Left colon (tissue), 2 donors: Measurements from ENCODE around the gene LVRN. TPM values are rescaled to one million over a fixed set of nuclear protein-coding genes. Genes with fewer than 3 reads are reported as not detected.

Source experiments
- ATAC-seq: fragments of 200-7000 bp; cut with Tn5 transposase; one replicate; pipeline ENCODE4 v1.9.1; 2020; ENCODE audit warnings: mild to moderate bottlenecking, moderate library complexity
- DNase-seq, 2 donors: peaks; one replicate each; pipeline ENCODE4 v3.0.0-alpha.2; 2020
- intact Hi-C, 2 donors: fragments of 100-400 bp; cut with DNase I in 1 of 2; cut with micrococcal nuclease in 1 of 2; formaldehyde crosslinking; loops; one replicate each; pipeline versions ENCODE4 v1.11.2 to v1.14.0; 2022; cut with DNase I, micrococcal nuclease
- total RNA-seq, 2 donors: library from RNA; stranded (reverse); fragmentation: NEBNext Ultra II Directional; extraction: Animal tissue kit (Norgen Biotek cat#: 25700); gene quantifications; one replicate each; pipeline ENCODE4 v1.2.1, GENCODE V29; 2021
- donor health status: DM: no; HTN: no; CAD: no.
- donor health status: DM: yes; HTN: yes; CAD: no.

The LVRN gene
- total RNA-seq, 2 donors from 2014 or later: 0.52 to 2.8 TPM

DNA sequence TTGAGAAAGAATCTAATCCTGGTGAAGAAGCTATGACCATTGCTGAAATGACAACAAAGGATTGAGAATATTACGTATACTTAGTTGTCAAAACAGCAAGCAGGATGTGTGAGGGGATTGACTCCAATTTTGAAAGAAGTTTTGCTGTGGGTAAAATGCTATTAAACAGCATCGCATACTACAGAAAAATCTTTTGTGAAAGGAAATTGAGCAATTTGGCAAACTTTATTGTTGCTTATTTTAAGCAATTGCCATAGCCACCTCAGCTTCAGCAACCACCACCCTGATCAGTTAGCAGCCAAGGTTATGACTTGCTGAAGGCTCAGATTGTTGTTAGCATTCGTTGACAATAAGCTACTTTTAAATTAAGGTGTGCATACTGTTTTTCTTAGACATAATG lies 47.5 kb downstream of the LVRN start:
- intact Hi-C loops: no loop called here
- DNase-seq (no peak), ATAC-seq (no peak)

DNA sequence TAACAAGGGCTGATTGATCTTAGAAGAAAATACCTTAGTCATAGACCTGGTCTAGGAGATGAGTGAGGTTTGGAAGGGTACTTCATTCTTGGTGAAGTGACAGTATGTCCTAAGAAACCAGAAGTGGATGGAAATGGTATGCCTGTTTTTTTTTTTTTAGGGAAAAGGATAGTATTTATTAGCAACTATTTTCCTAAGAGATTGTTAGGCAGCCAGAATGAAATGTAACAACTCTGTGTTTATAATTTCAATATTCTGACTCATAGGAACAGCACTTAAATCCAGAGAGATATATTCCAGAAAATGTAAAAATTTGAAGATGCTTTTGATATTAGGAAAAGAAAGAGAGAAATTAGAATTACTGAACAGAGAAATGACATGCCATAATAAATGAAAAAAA lies 48.8 kb downstream of the LVRN start:
- intact Hi-C loops: no loop called here
- no peak for ATAC-seq
- no peak for DNase-seq

DNA sequence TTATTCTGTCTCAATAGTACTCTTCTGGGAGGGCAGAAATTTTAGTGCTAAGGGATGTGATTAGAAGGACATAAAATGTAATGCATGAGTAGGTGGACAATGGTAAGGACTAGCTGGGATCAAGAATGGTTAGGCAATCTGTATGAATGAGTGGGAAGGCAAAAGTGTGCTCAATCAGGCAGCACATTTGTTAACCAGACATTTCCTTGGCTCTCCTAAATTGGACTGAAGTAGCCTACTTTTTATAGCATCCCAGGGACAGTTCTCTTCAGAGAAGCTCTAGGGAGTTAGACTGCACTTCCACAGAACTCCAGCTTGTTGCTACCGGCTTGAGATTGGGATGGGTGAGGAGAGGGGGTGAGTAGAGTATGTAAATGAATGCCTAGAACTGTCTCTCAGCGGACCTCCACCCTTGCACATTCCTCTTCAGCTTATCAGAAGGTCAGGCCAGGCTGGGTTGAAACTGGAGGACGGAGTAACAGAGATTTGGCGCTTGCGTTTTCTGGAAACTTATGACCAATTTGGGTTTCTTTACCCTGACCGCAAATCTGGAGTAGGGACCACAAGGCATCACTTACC lies 51.0 kb downstream of the LVRN start:
- no peak for ATAC-seq
- no peak for DNase-seq
- intact Hi-C loops: no loop called here

DNA sequence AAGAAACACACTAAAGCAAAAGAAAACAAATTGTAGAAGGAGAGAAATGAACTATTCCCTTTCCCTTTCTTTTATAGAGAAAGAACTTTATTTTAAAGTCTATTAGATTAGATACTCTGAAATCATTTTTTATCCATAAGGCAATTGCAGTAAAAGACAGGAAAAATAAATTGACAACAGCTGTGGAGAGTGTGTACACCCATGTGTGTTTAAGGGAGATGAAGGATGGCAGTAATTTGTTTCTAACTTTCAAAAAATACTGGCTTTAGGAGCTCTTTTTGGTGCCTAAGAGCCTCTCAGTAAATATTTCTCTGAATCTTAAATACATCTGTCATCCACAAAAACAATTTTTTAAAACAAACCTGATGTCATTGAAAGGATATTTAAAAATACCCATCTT lies 51.7 kb downstream of the LVRN start:
- ATAC-seq: no peak
- intact Hi-C loops: no loop called here
- no peak for DNase-seq

DNA sequence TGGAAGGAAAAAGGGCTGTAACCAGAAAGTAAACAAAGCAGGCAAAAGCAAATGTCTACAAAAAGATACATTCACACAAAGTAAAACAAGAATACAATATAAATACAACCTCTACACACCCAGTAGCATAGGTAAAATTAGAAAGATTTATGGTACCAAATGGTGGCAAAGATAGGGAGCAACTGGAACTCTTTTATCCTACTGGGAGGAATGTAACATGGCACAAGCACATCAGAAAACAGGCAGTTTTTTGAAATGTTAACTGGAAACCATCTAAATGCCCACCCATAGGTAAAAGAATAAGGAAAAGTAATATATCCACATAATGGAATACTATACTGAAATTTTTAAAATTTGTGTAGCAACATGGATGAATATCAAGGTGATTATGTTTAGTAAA lies 61.3 kb downstream of the LVRN start:
- no peak for ATAC-seq
- intact Hi-C loops: no loop called here
- no peak for DNase-seq

DNA sequence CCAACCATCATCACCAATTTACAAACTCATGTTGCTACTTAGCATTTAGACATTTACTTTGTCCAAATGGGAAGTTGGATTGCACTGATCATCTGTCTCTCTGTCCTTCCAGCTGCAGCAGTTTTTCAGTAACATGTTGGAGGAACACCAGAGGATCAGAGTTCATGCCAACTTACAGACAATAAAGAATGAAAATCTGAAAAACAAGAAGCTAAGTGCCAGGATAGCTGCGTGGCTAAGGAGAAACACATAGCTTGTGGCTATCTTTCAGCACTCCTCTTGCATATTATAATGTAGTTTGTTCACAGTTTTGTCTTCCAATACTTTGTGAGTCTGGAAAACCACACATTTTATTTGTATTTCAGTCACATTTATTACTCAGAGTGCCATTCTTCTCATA lies 63.6 kb downstream of the LVRN start:
- ATAC-seq: no peak
- no peak for DNase-seq
- intact Hi-C loops: no loop called here

DNA sequence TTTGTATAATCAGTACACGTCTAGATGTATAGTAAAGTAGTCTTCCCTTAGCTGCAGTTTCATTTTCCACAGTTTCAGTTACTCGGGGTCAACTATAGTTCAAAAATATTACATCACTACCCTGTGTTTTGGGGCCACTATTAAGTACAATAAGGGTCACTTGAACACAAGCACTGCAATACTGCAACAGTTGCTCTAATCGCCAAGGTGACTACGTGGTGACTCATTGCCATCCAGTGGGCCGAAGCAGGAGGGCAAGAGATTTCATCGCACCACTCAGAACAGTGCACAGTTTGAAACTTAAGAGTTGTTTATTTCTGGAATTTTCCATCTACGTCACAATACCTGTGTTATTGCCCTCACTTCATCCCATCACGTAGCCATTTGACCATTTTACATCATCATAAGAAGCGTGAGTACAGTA lies 69.8 kb downstream of the LVRN start, which contains the start of gene ARL14EPL:
TSS of gene ARL14EPL (plus strand) at position 379 of the 424 bp plus-strand sequence. CDS start 18,994 bp downstream, outside the sequence.
- ATAC-seq (no peak), DNase-seq (no peak)
- intact Hi-C loops: no loop called here

DNA sequence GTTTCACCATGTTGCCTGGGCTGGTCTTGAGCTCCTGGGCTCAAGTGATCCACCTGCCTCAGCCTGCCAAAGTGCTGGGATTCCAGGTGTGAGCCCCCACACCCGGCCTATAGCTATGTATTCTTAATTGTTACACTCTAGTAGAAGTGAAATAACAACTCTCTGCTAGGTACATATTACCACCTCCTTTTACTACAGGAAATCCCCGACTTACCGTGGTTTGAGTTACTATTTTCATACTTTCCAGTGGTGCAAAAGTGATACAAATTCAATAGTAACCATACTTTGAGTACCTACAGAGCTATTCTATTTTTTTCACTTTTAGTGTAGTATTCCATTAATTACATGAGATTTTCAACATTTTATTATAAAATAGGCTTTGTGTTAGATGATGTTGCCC lies 70.7 kb downstream of the LVRN start:
- DNase-seq: no peak
- intact Hi-C loops: no loop called here
- ATAC-seq: no peak

DNA sequence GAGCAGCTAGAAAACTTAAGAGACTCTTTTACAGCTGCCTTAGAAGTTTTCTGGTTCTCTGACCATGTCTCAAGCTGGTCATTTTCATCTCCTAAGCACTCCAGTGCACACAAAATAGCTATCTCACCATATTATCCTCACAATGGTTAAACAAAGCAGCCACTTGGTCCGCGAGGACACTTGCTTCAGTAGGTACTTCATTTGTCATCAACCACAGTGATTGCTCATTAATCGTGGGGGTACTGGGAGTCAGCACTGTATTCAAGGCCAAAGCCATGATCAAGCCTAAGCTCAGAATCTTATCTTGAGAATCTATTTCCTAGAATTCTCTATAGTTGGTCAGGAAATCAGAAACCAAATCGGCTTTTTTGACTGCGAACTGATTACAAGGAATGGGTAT lies 72.8 kb downstream of the LVRN start:
- ATAC-seq (no peak), DNase-seq (no peak)
- intact Hi-C loops: no loop called here

DNA sequence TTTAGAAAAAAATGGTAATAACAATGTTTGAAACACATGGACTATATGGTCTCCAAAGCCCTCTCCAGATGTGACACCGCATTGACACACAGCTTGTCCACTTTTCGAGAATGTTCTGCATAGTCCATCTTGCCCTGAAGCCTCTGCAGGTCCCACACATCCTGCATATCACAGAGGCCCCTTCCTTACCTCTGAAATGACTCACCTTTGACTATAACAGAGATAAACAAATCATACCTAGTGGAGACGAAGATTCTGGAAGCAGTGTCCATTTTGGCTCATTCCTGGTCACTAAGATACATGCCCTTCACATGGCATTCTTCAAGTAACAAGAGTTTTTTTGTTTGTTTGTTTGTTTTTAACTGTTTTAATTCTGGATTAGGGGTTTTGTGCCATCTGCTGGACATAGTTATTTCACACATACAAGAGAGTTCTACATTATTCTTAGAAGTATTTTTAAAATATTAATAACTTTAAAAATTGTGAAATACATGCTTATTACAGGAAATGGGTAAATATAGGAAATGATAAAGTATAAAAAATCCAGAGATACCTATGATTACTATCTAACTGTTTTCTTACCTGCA lies 75.1 kb downstream of the LVRN start:
- no peak for ATAC-seq
- intact Hi-C loops: no loop called here
- no peak for DNase-seq

DNA sequence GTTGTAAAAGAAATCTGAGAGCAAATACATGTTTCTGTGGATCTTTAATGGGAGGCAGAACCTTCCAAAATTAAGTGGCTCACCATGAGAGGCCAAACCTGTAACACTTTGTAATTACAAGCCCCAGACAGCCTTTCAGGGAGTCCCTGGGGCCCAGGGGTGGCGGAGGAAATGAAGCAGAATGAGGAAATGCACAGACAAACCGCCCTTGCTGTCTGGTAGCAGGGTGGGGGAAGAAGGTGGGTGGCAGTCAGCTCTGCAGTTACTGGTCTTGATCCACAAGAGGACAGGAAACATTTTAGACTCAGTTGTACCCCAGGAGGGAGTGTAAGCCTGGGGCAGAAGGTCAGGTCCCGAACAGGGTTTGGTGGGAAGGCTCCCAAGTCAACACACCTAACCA lies 76.5 kb downstream of the LVRN start:
- DNase-seq: peak in 1 of 2 donors; percentile 11
- ATAC-seq: no peak
- intact Hi-C loops: no loop called here

DNA sequence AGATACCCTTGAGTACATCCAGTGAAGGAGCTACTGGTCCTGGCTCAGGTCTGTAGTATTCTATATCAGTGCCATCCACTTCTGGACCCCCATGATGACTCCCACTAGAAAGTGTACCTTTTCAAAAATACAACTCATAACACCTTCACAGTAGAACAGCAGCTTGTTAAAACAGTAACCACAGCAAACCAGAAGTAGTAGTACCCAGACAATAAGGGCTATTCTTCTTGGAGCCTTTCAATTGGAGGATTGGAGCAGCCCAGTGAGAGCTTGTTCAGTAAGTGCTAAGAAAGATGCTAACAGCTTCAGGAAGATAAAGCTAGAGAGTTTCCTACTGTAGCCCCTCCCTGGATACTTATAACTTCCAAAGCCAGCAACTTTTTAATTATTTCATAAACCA lies 80.1 kb downstream of the LVRN start:
- ATAC-seq (no peak), DNase-seq (no peak)
- intact Hi-C loops: no loop called here

DNA sequence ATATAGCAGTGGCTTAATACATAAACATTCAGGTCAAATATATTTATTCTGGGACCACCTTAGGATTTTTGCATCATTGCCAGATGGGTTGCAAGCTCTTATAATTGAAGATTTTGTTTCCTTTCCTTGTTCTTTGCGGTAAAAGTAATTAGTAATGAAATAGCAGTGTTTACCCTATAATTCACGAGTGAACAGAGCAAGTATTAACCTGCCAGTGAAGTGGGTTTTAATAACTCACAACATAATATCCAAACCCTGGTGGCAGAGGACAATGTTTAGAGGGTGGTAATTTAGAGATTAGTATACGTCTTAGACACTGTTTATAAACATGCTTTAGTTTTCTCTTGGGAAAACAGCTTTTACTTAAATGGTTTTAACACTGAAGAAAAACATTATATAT lies 81.8 kb downstream of the LVRN start:
- intact Hi-C loops: no loop called here
- no peak for DNase-seq
- no peak for ATAC-seq

DNA sequence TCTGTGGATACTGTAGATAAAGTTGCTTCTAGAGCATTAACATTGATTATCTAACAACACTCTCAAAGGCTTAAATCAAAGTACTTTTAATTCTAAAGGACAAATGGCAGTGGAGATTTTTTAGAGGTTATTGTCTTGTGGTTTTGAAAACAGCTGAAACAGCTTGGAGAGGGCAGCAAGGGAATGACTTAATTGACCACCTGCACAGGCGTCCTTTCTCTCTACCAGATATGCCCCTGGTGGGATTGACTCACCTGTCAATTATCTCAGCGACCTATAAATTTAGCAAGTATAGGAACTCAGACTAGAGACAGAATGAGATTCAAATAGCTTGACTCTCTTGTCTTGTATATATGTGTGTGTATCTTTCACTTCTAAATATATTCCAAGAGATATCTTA lies 83.5 kb downstream of the LVRN start:
- intact Hi-C loops: no loop called here
- ATAC-seq (no peak), DNase-seq (no peak)

DNA sequence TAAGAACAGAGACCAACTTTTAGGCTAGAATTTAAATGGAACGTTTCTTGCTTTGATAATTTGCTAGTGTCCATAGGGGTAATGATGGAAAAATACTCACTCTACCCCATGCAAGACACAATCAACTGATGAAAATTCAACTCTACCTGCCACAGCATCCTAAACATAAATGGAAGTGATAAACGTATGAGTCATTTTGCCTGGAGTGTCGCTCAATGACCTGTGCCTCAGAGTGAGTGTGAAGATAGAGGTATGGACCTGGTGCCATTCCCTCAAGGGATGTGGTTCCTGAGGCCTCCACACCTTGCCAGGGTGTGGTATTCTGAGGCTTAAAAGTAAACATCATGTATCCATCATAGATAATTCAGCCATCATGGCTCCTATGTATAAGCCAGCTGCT lies 84.0 kb downstream of the LVRN start:
- DNase-seq (no peak), ATAC-seq (no peak)
- intact Hi-C loops: no loop called here

DNA sequence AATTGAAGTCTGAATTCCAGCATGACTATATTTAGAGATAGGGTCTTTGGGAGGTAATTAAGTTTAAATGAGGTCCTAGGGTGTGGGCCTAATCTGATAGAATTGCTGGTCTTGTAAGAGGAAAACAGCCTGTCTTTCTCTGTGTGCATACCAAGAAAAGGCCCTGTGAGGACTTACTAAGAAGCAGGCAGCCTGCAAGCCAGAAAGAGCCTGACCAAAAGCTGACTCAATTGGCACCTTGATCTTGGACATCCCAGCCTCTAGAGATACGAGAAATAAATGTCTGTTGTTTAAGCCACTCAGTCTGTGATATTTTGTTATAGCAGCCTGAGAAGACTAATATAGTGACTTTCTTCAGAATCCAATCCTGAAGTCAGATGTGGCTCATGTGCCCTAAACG lies 84.5 kb downstream of the LVRN start:
- intact Hi-C loops: no loop called here
- ATAC-seq (no peak), DNase-seq (no peak)

DNA sequence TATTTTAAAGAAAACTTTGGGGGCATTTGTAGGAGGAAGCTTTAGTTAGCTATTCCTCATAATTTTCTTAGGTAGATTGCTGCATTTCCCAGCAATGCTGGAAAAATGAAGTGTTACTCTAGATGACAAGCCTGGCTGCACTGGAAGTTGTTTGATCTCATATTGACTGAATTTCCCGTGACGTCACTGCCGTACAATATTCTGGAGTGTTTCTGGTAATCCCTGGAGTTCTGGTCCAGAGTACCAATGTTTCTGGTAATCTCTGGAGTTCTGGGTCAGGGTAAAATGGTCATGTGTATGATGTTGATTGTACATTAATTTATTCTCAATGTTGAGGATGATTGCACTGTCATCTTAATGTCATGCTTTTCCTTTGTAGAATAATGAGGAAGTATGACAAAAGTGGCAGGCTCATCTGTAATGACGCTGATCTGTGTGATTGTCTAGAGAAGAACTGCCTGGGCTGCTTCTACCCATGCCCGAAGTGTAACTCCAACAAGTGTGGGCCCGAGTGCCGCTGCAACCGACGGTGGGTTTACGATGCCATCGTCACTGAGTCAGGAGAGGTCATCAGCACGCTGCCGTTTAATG lies 96.2 kb downstream of the LVRN start:
- DNase-seq (no peak), ATAC-seq (no peak)
- intact Hi-C loops: no loop called here

DNA sequence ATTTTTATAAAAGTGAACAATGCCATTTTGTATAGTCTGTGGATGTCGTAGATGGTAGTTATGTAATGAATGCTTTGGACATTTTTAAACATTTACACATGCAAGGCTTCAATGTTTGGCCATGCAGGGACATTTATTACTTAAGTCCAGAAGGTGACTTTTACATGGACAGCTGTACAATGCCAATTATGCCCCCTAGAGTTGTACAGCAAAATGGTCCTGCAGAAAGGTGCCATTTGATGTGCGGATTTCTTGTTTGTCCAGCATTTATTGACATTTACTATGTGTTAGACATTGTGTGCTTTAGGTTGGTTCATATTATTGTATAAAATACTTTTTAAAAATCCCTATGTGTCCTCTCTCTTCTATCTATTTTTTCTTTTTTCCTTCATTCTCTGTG lies 100.1 kb downstream of the LVRN start:
- DNase-seq (no peak), ATAC-seq (no peak)
- intact Hi-C loops: no loop called here

DNA sequence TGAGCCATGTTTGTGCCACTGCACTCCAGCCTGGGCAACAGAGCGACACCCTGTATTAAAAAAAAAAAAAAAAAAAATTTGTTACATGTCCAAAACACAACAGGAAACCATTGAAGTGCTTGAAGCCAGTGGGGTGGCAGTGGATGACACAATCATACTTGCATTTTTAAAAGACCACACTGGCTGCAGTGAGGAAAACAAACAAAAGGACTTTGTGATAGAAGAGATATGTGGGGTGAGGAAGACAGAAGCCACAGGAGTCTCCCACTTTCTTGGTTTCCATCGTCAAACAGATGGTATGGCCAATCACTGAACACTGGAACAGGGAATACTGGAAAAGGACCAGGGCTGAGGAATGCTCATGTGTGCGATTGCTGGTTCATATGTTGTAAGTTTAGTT lies 101.7 kb downstream of the LVRN start:
- ATAC-seq: no peak
- no peak for DNase-seq
- intact Hi-C loops: no loop called here

DNA sequence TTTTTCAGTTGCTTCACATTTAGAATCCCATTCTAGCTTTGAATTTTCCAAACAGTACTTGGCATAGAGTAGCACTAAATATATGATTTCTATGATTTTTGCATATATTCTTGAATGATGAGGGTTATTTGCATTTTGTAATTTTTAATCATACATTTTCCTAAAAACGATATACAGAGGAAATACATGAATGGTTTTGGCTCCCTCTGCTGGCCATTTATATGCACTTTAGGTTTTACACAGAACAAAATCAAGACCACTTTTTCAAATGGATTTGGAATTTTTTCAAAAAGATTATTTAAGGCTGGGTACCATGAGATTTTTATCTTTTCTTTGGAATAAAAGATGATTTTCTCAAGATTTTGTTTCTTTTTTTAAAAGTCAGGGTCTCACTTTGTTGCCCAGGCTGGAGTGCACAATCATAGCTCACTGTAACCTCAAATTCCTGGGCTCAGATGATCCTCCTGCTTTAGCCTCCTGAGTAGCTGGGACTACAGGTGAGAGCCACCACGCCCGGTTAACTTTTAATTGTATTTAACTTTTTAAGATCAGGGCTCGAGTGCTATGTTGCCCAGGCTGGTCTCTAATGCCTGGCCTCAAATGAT lies 105.9 kb downstream of the LVRN start:
- ATAC-seq (peak; percentile 38), DNase-seq (peak in 1 of 2 donors; percentile 20)
- intact Hi-C loops: no loop called here
